WTC11 (cell line): ENCODE measurements around the gene CHD9. TPM values are rescaled to one million over a fixed set of nuclear protein-coding genes. Genes with fewer than 3 reads are reported as not detected.

Source experiments
- ATAC-seq: fragments of 200-7000 bp; cut with Tn5 transposase; 2 replicates; pipeline ENCODE4 v1.10.0; 2021; ENCODE audit warnings: mild to moderate bottlenecking, moderate library complexity
- CTCF ChIA-PET: fragments of 300-600 bp; sonication (Branson Sonifier 250); formaldehyde crosslinking; loops from one replicate; lab custom pipeline; 2021; ENCODE audit warnings: antibody characterized with exemption; lab: Charles Lee
- POLR2A ChIA-PET: fragments of 350-600 bp; sonication (Branson Sonifier 250); formaldehyde crosslinking; loops from one replicate; lab custom pipeline; 2021; ENCODE audit warnings: antibody characterized with exemption; lab: Charles Lee
- DNase-seq: peaks from one replicate; pipeline ENCODE4 v3.0.0; 2021; ENCODE audit warnings: low spot score
- H3K27ac Mint-ChIP-seq: 2 replicates; pipeline ENCODE4 v1.8.0; 2021; ENCODE audit warnings: mixed read lengths
- H3K27me3 Mint-ChIP-seq: 2 replicates; pipeline ENCODE4 v1.8.0; 2021; ENCODE audit warnings: low read depth, mild to moderate bottlenecking, moderate library complexity, mixed read lengths
- H3K36me3 Mint-ChIP-seq: 2 replicates; pipeline ENCODE4 v1.8.0; 2021; ENCODE audit warnings: mixed read lengths
- H3K4me1 Mint-ChIP-seq: 2 replicates; pipeline ENCODE4 v1.8.0; 2022; ENCODE audit warnings: mixed read lengths
- H3K4me3 Mint-ChIP-seq: 2 replicates; pipeline ENCODE4 v1.8.0; 2021; ENCODE audit warnings: mild to moderate bottlenecking, moderate library complexity, mixed read lengths
- H3K9me3 Mint-ChIP-seq: 2 replicates; pipeline ENCODE4 v1.8.0; 2021; ENCODE audit warnings: mixed read lengths
- ARID4B ChIP-seq: sonication (generic); formaldehyde crosslinking; IDR thresholded peaks from 2 replicates; pipeline ENCODE4 v1.8.0; 2023; ENCODE audit warnings: missing genetic modification reagents, mild to moderate bottlenecking, borderline replicate concordance
- ATF1 ChIP-seq: sonication (generic); formaldehyde crosslinking; IDR thresholded peaks from 2 replicates; pipeline ENCODE4 v1.8.1; 2023; ENCODE audit warnings: mild to moderate bottlenecking, moderate library complexity, missing genetic modification reagents
- ETV6 ChIP-seq: sonication (generic); formaldehyde crosslinking; IDR thresholded peaks from 2 replicates; pipeline ENCODE4 v1.8.1; 2022; ENCODE audit warnings: mild to moderate bottlenecking, missing genetic modification reagents
- FOXK1 ChIP-seq: sonication (generic); formaldehyde crosslinking; IDR thresholded peaks from 2 replicates; pipeline ENCODE4 v1.8.0; 2022; ENCODE audit warnings: mild to moderate bottlenecking, moderate library complexity, missing genetic modification reagents
- GTF2I ChIP-seq: fragments of 250-450 bp; sonication (Bioruptor Pico); conservative IDR thresholded peaks from 2 replicates; pipeline ENCODE4 v1.4.0; 2021; ENCODE audit warnings: mild to moderate bottlenecking
- JUN ChIP-seq: sonication (generic); formaldehyde crosslinking; IDR thresholded peaks from 2 replicates; pipeline ENCODE4 v1.8.0; 2023; ENCODE audit warnings: mild to moderate bottlenecking, missing genetic modification reagents
- MLX ChIP-seq: sonication (generic); formaldehyde crosslinking; IDR thresholded peaks from 2 replicates; pipeline ENCODE4 v1.8.1; 2023; ENCODE audit warnings: mild to moderate bottlenecking, missing genetic modification reagents, moderate library complexity
- MXD4 ChIP-seq: fragments of 250-450 bp; sonication (Bioruptor Pico); IDR thresholded peaks from 2 replicates; pipeline ENCODE4 v1.8.0; 2021; ENCODE audit warnings: mild to moderate bottlenecking, moderate library complexity, borderline replicate concordance
- NFE2L1 ChIP-seq: sonication (generic); formaldehyde crosslinking; IDR thresholded peaks from 2 replicates; pipeline ENCODE4 v1.8.1; 2023; ENCODE audit warnings: missing genetic modification reagents
- RELA ChIP-seq: sonication (generic); formaldehyde crosslinking; IDR thresholded peaks from 2 replicates; pipeline ENCODE4 v1.8.1; 2022; ENCODE audit warnings: missing genetic modification reagents, mild to moderate bottlenecking, borderline replicate concordance
- USF2 ChIP-seq: sonication (generic); formaldehyde crosslinking; IDR thresholded peaks from 2 replicates; pipeline ENCODE4 v1.8.1; 2023; ENCODE audit warnings: mild to moderate bottlenecking, missing genetic modification reagents, moderate library complexity
- ZNF121 ChIP-seq: sonication (generic); formaldehyde crosslinking; IDR thresholded peaks from 2 replicates; pipeline ENCODE4 v1.8.0; 2023; ENCODE audit warnings: missing genetic modification reagents
- ZNF263 ChIP-seq: sonication (generic); formaldehyde crosslinking; IDR thresholded peaks from 2 replicates; pipeline ENCODE4 v1.8.1; 2022; ENCODE audit warnings: low read depth, mild to moderate bottlenecking, moderate library complexity, missing genetic modification reagents
- total RNA-seq: library from RNA; stranded (reverse); gene quantifications from 3 replicates; pipeline ENCODE4 v1.2.3, GENCODE V29; 2021
- TF ChIP-seq, protein P1 (sequence below): sonication (generic); formaldehyde crosslinking; IDR thresholded peaks from 2 replicates; pipeline ENCODE4 v1.8.1; 2022; ENCODE audit warnings: mild to moderate bottlenecking, missing genetic modification reagents, moderate library complexity, borderline replicate concordance
- TF ChIP-seq, protein P2 (sequence below): sonication (generic); formaldehyde crosslinking; IDR thresholded peaks from 2 replicates; pipeline ENCODE4 v1.8.0; 2022; ENCODE audit warnings: mild to moderate bottlenecking, missing genetic modification reagents

CHD9 gene
- total RNA-seq, 1 experiment from 2014 or later = 31.3 TPM

DNA sequence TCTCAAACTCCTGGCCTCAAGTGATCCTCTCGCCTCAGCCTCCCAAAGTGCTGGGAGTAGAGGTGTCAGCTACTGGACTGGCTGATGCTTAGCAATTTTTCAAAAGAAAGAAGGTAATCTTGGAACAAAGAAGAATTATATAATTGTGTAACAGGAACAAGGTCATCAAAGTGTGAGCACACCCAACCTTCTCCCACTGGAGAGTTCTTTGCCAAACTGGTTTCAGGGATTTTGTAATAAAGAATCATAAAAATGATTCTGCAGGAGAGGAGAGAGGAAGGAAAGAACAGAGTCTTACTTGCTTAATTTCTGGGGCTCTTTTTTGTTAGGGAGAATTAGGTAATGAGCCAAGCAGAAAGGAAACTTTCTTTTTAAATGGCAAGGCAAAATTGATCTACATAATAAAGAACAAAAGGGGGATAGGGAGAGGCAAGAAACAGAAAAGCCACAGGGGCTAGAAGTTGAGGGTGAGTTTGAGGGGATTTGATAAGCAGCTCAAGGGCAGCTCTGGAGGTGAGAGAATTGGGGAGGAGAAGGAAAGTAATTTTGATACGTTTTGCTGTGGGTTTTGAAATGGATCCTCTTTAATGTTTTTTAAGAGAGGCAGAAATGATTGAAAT, 23.4 kb upstream of the CHD9 start (continued):
- no peak for TF ChIP-seq USF2 (CRISPR knock-in tag)

DNA sequence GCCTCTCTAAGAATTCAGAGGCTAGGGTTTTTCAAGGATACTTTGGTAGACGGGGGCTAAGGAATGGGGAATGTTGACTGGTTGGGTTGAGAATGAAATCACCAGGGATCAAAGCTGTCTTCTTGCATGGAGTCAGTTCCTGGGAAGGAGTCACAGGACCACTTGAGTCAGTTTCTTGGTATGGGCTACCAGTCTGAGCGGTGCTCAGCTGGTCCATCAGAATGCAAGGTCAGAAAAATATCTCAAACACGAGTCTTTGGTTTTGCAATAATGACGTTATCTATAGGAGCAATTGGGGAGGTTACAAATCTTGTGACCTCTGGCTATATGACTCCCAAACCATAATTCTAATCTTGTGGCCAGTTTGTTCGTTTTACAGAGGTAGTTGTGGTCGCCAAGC, 20.5 kb upstream of the CHD9 start:
- no peak overlapping the region for H3K4me3 Mint-ChIP-seq

GRCh38 chr16:53035176-53035942, 19.4 kb upstream of the CHD9 start:
- POLR2A ChIA-PET = no interaction called here
- TF ChIP-seq MLX (CRISPR knock-in tag) (no peak), ZNF121 (CRISPR knock-in tag) (peak; percentile 72; the same call in 1 of the 2 replicates)
- no peak overlapping the region for H3K27ac Mint-ChIP-seq

More for the DNA sequence above, 20.5 kb upstream of the CHD9 start:
- Mint-ChIP-seq H3K9me3 (peaks cover 27% of the 10 kb centered on the region), H3K4me1 (peaks cover 51% of the 10 kb centered on the region), H3K27me3 (peaks cover 16% of the 10 kb centered on the region), H3K36me3 (peaks cover 26% of the 10 kb centered on the region), H3K27ac (no peak overlapping the region)
- no peak for TF ChIP-seq MXD4 (CRISPR knock-in tag)
- TF ChIP-seq ATF1 = no peak
- no peak for TF ChIP-seq ARID4B (CRISPR knock-in tag)
- no peak for TF ChIP-seq ZNF263 (CRISPR knock-in tag)
- TF ChIP-seq JUN = no peak
- no peak for TF ChIP-seq NFE2L1 (CRISPR knock-in tag)
- no peak for TF ChIP-seq ETV6 (CRISPR knock-in tag)
- TF ChIP-seq, protein P1, sequence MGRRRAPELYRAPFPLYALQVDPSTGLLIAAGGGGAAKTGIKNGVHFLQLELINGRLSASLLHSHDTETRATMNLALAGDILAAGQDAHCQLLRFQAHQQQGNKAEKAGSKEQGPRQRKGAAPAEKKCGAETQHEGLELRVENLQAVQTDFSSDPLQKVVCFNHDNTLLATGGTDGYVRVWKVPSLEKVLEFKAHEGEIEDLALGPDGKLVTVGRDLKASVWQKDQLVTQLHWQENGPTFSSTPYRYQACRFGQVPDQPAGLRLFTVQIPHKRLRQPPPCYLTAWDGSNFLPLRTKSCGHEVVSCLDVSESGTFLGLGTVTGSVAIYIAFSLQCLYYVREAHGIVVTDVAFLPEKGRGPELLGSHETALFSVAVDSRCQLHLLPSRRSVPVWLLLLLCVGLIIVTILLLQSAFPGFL (CRISPR knock-in tag) = no peak
- no peak for TF ChIP-seq FOXK1 (CRISPR knock-in tag)
- TF ChIP-seq, protein P2, sequence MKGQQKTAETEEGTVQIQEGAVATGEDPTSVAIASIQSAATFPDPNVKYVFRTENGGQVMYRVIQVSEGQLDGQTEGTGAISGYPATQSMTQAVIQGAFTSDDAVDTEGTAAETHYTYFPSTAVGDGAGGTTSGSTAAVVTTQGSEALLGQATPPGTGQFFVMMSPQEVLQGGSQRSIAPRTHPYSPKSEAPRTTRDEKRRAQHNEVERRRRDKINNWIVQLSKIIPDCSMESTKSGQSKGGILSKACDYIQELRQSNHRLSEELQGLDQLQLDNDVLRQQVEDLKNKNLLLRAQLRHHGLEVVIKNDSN (CRISPR knock-in tag) = no peak
- TF ChIP-seq RELA (CRISPR knock-in tag) = no peak
- no peak for TF ChIP-seq GTF2I (CRISPR knock-in tag)
- POLR2A ChIA-PET = no interaction called here
- no peak for DNase-seq
- no peak for ATAC-seq
- CTCF ChIA-PET = no interaction called here

More at GRCh38 chr16:53035176-53035942, 19.4 kb upstream of the CHD9 start:
- Mint-ChIP-seq H3K9me3 (peaks cover 28% of the 10 kb centered on the region), H3K4me3 (no peak overlapping the region), H3K36me3 (peaks cover 27% of the 10 kb centered on the region), H3K27me3 (peaks cover 27% of the 10 kb centered on the region), H3K4me1 (peaks cover 48% of the 10 kb centered on the region)
- DNase-seq = no peak
- ATAC-seq = no peak
- CTCF ChIA-PET = no interaction called here
